Measurements from ENCODE around the gene PPP2R5C. TPM values are rescaled to one million over a fixed set of nuclear protein-coding genes. Genes with fewer than 3 reads are reported as not detected.

Gene PPP2R5C
- total and polyA plus RNA-seq, 9 of the 15 experiments (the other 6 are each of a cell fraction or from before 2014, with no cell fraction given): 284 to 617 (median 395) TPM

GRCh38 chr14:101780390-101780789 lies 18.9 kb downstream of the PPP2R5C start:
- Histone ChIP-seq H3K27me3 (ENCODE audit: control insufficient read depth in 2 of 2, insufficient read depth in 2 of 2, low read length in 2 of 2) (no peaks in the 10 kb centered on the region), H3K79me2 (ENCODE audit: control insufficient read depth, insufficient read depth, low read length) (peaks cover 75% of the 10 kb centered on the region), H3K4me3 (no peak overlapping the region), H4K20me1 (replicated peaks; ENCODE audit: control insufficient read depth, insufficient read depth, low read length) (no peaks in the 10 kb centered on the region), H3K9ac (ENCODE audit: insufficient read depth in 1 of 2, low read depth in 2 of 2, low read length in 2 of 2) (no peak overlapping the region), H2AFZ (ENCODE audit: low read depth, low read length) (no peak overlapping the region), H3K27ac (ENCODE audit: extremely low read depth, low read depth, low read length) (no peak overlapping the region), H3K9me3 (replicated peaks; ENCODE audit: control insufficient read depth, insufficient read depth, low read depth, low read length) (peaks cover 2% of the 10 kb centered on the region; the same call in 1 of the 2 replicates), H3K4me1 (replicated peaks in 1 of 2; ENCODE audit: control insufficient read depth in 2 of 2, insufficient read depth in 2 of 2, low read length in 2 of 2) (peaks cover 0 to 4% of the 10 kb centered on the region in 2 experiments; a peak in 2 of 5 replicates), H3K9me1 (ENCODE audit: control insufficient read depth, insufficient read depth, low read length) (no peaks in the 10 kb centered on the region), H3K4me2 (ENCODE audit: insufficient read depth, low read length) (no peak overlapping the region), H3K36me3 (ENCODE audit: control insufficient read depth, insufficient read depth, low read length) (peaks cover 56% of the 10 kb centered on the region; the same call in 2 of the 3 replicates)
- FAIRE-seq: no peak
- no peak for ATAC-seq
- no TSS peak for BruUV-seq (replicated peaks)
- intact Hi-C loops (cut with micrococcal nuclease) (no loop called here), in situ Hi-C loops (cut with MboI) (no loop called here)
- CTCF ChIA-PET (ENCODE audit: low intra/inter-chr PET ratio): no interaction called here
- 92% methylated on average over 6 of the region's 11 CpGs for WGBS (ENCODE audit: insufficient coverage, low coverage, missing lambda C conversion rate)
- no peak for TF ChIP-seq ZNF780A (CRISPR knock-in tag; IDR thresholded peaks at IDR 0.05)
- TF ChIP-seq HES1 (IDR thresholded peaks at IDR 0.05; ENCODE audit: low read depth): no peak
- TF ChIP-seq ZNF444 (CRISPR knock-in tag; IDR thresholded peaks at IDR 0.05): no peak
- no peak for TF ChIP-seq KLF1 (tag; IDR thresholded peaks at IDR 0.05)
- no peak for TF ChIP-seq ZBTB34 (CRISPR knock-in tag; IDR thresholded peaks at IDR 0.05)
- no peak for TF ChIP-seq TCF3 (CRISPR knock-in tag; IDR thresholded peaks at IDR 0.05)
- TF ChIP-seq TGIF2 (CRISPR knock-in tag; IDR thresholded peaks at IDR 0.05): no peak
- POLR2A ChIA-PET: no interaction called here
- no peak for DNase-seq (ENCODE audit: extremely low read depth in 1 of 4, low spot score in 3 of 4)
